ENCODE data around the gene BORCS8. TPM values are rescaled to one million over a fixed set of nuclear protein-coding genes. Genes with fewer than 3 reads are reported as not detected.
"Not testable (repeated sequence)": the region's sequence is repeated elsewhere in the genome, so short reads cannot be mapped to it uniquely, and the experiment has no call there.

The BORCS8 gene
- total and polyA plus RNA-seq, 2 donors, result 12.5 to 23.8 TPM

GRCh38 chr19:19138109-19138981 is 53.6 kb downstream of the BORCS8 start, which contains the start of gene TMEM161A:
TMEM161A (minus strand) TSS chr19:19138478; CDS start chr19:19138428, 50 bp downstream.
- peak; percentile 93 to 99 (median 98) for DNase-seq (ENCODE audit: low read depth in 6 of 9, low spot score in 9 of 9)
- H3K27me3 ChIP-seq (ENCODE audit: control insufficient read depth in 2 of 2, insufficient read depth in 1 of 2, low read length in 1 of 2), result peaks cover 0 to 2% of the 10 kb centered on the region in 2 donors
- H3K9me3 ChIP-seq (ENCODE audit: control insufficient read depth in 2 of 2, insufficient read depth in 1 of 2, low read length in 1 of 2), result peaks cover 0 to 5% of the 10 kb centered on the region in 2 donors
- no peak within 1 kb of the TSS for H3K27ac ChIP-seq (ENCODE audit: low read depth in 1 of 2, low read length in 1 of 2)
- peak within 1 kb of the TSS; percentile 54 to 69 for H3K4me3 ChIP-seq (ENCODE audit: low read length in 2 of 2)
- H3K36me3 ChIP-seq (ENCODE audit: control insufficient read depth in 2 of 2, insufficient read depth in 2 of 2, low read length in 1 of 2), result no peaks in the 10 kb centered on the region
- WGBS, result 3% methylated on average over 42 of the region's 42 CpGs
- H3K4me1 ChIP-seq (ENCODE audit: control insufficient read depth in 2 of 2, insufficient read depth in 2 of 2, low read length in 2 of 2), result peaks cover 25 to 31% of the 10 kb centered on the region in 2 donors

GRCh38 chr19:19137556-19138108 is 54.3 kb downstream of the BORCS8 start:
- peaks cover 0 to 11% of the 10 kb centered on the region in 2 donors for H3K9me3 ChIP-seq (ENCODE audit: control insufficient read depth in 2 of 2, insufficient read depth in 1 of 2, low read length in 1 of 2)
- H3K27ac ChIP-seq (ENCODE audit: low read depth in 1 of 2, low read length in 1 of 2), result no peak overlapping the region
- H3K4me3 ChIP-seq (ENCODE audit: low read length in 2 of 2), result peak overlapping the region; percentile 54 to 69
- no peak for DNase-seq (ENCODE audit: low read depth in 6 of 9, low spot score in 9 of 9)
- H3K4me1 ChIP-seq (ENCODE audit: control insufficient read depth in 2 of 2, insufficient read depth in 2 of 2, low read length in 2 of 2), result peaks cover 25 to 31% of the 10 kb centered on the region in 2 donors
- no peaks in the 10 kb centered on the region for H3K36me3 ChIP-seq (ENCODE audit: control insufficient read depth in 2 of 2, insufficient read depth in 2 of 2, low read length in 1 of 2)
- peaks cover 0 to 2% of the 10 kb centered on the region in 2 donors for H3K27me3 ChIP-seq (ENCODE audit: control insufficient read depth in 2 of 2, insufficient read depth in 1 of 2, low read length in 1 of 2)
- 38% methylated on average over 25 of the region's 25 CpGs for WGBS

- H3K27me3 ChIP-seq (ENCODE audit: control insufficient read depth in 2 of 2, insufficient read depth in 1 of 2, low read length in 1 of 2); DNase-seq (ENCODE audit: low read depth in 6 of 9, low spot score in 9 of 9): not testable (repeated sequence)
These were observed 56.2 kb downstream of the BORCS8 start for GRCh38 chr19:19135713-19136112.

GRCh38 chr19:19134687-19135158 is 57.2 kb downstream of the BORCS8 start:
- H3K9me3 ChIP-seq (ENCODE audit: control insufficient read depth in 2 of 2, insufficient read depth in 1 of 2, low read length in 1 of 2), result peaks cover 5 to 21% of the 10 kb centered on the region in 2 donors
- peaks cover 0 to 2% of the 10 kb centered on the region in 2 donors for H3K27me3 ChIP-seq (ENCODE audit: control insufficient read depth in 2 of 2, insufficient read depth in 1 of 2, low read length in 1 of 2)
- peaks cover 25 to 31% of the 10 kb centered on the region in 2 donors for H3K4me1 ChIP-seq (ENCODE audit: control insufficient read depth in 2 of 2, insufficient read depth in 2 of 2, low read length in 2 of 2)
- 20% methylated on average over 21 of the region's 21 CpGs for WGBS
- DNase-seq (ENCODE audit: low read depth in 6 of 9, low spot score in 9 of 9), result peak in 7 of 9 donors; percentile 24 to 82 (median 59)
- no peak overlapping the region for H3K27ac ChIP-seq (ENCODE audit: low read depth in 1 of 2, low read length in 1 of 2)
- H3K36me3 ChIP-seq (ENCODE audit: control insufficient read depth in 2 of 2, insufficient read depth in 2 of 2, low read length in 1 of 2), result peaks cover 0 to 6% of the 10 kb centered on the region in 2 donors
- H3K4me3 ChIP-seq (ENCODE audit: low read length in 2 of 2), result no peak overlapping the region

More at GRCh38 chr19:19135713-19136112, 56.2 kb downstream of the BORCS8 start:
- 93% methylated on average over 6 of the region's 6 CpGs for WGBS
- Histone ChIP-seq H3K9me3 (ENCODE audit: control insufficient read depth in 2 of 2, insufficient read depth in 1 of 2, low read length in 1 of 2) (peaks cover 5 to 21% of the 10 kb centered on the region in 2 donors), H3K4me1 (ENCODE audit: control insufficient read depth in 2 of 2, insufficient read depth in 2 of 2, low read length in 2 of 2) (peaks cover 25 to 31% of the 10 kb centered on the region in 2 donors)
- not testable (repeated sequence) for H3K36me3 ChIP-seq (ENCODE audit: control insufficient read depth in 2 of 2, insufficient read depth in 2 of 2, low read length in 1 of 2); H3K4me3 ChIP-seq (ENCODE audit: low read length in 2 of 2); H3K27ac ChIP-seq (ENCODE audit: low read depth in 1 of 2, low read length in 1 of 2)

- Histone ChIP-seq H3K36me3 (ENCODE audit: control insufficient read depth in 2 of 2, insufficient read depth in 2 of 2, low read length in 1 of 2) (peaks cover 0 to 8% of the 10 kb centered on the region in 2 donors), H3K4me1 (ENCODE audit: control insufficient read depth in 2 of 2, insufficient read depth in 2 of 2, low read length in 2 of 2) (peaks cover 23 to 29% of the 10 kb centered on the region in 2 donors), H3K27ac (ENCODE audit: low read depth in 1 of 2, low read length in 1 of 2) (no peak overlapping the region), H3K9me3 (ENCODE audit: control insufficient read depth in 2 of 2, insufficient read depth in 1 of 2, low read length in 1 of 2) (peaks cover 5 to 21% of the 10 kb centered on the region in 2 donors), H3K27me3 (ENCODE audit: control insufficient read depth in 2 of 2, insufficient read depth in 1 of 2, low read length in 1 of 2) (peaks cover 0 to 2% of the 10 kb centered on the region in 2 donors), H3K4me3 (ENCODE audit: low read length in 2 of 2) (no peak overlapping the region)
- no peak for DNase-seq (ENCODE audit: low read depth in 6 of 9, low spot score in 9 of 9)
- 69% methylated on average over 6 of the region's 6 CpGs for WGBS
These were observed 58.0 kb downstream of the BORCS8 start for GRCh38 chr19:19133985-19134384.

- DNase-seq (ENCODE audit: low read depth in 6 of 9, low spot score in 9 of 9), result no peak
- peaks cover 23 to 26% of the 10 kb centered on the region in 2 donors for H3K4me1 ChIP-seq (ENCODE audit: control insufficient read depth in 2 of 2, insufficient read depth in 2 of 2, low read length in 2 of 2)
- H3K36me3 ChIP-seq (ENCODE audit: control insufficient read depth in 2 of 2, insufficient read depth in 2 of 2, low read length in 1 of 2), result peaks cover 0 to 10% of the 10 kb centered on the region in 2 donors
- H3K4me3 ChIP-seq (ENCODE audit: low read length in 2 of 2), result no peak overlapping the region
- H3K27me3 ChIP-seq (ENCODE audit: control insufficient read depth in 2 of 2, insufficient read depth in 1 of 2, low read length in 1 of 2), result peaks cover 0 to 2% of the 10 kb centered on the region in 2 donors
- 99% methylated on average over 12 of the region's 12 CpGs for WGBS
- H3K27ac ChIP-seq (ENCODE audit: low read depth in 1 of 2, low read length in 1 of 2), result no peak overlapping the region
- peaks cover 5 to 21% of the 10 kb centered on the region in 2 donors for H3K9me3 ChIP-seq (ENCODE audit: control insufficient read depth in 2 of 2, insufficient read depth in 1 of 2, low read length in 1 of 2)
These were observed 59.0 kb downstream of the BORCS8 start for GRCh38 chr19:19132912-19133311.

GRCh38 chr19:19131989-19132388 is 60.0 kb downstream of the BORCS8 start:
- no peak for DNase-seq (ENCODE audit: low read depth in 6 of 9, low spot score in 9 of 9)
- Histone ChIP-seq H3K4me1 (ENCODE audit: control insufficient read depth in 2 of 2, insufficient read depth in 2 of 2, low read length in 2 of 2) (peaks cover 13 to 17% of the 10 kb centered on the region in 2 donors), H3K27me3 (ENCODE audit: control insufficient read depth in 2 of 2, insufficient read depth in 1 of 2, low read length in 1 of 2) (no peaks in the 10 kb centered on the region), H3K36me3 (ENCODE audit: control insufficient read depth in 2 of 2, insufficient read depth in 2 of 2, low read length in 1 of 2) (peaks cover 0 to 10% of the 10 kb centered on the region in 2 donors), H3K9me3 (ENCODE audit: control insufficient read depth in 2 of 2, insufficient read depth in 1 of 2, low read length in 1 of 2) (peaks cover 5 to 15% of the 10 kb centered on the region in 2 donors), H3K27ac (ENCODE audit: low read depth in 1 of 2, low read length in 1 of 2) (no peak overlapping the region), H3K4me3 (ENCODE audit: low read length in 2 of 2) (no peak overlapping the region)
- 96% methylated on average over 3 of the region's 3 CpGs for WGBS
